SH-SY5Y (cell line): ENCODE measurements around the gene WWOX.

Source experiments
- GATA2 ChIP-seq: IDR thresholded peaks from 2 replicates; pipeline ENCODE4 v1.6.1; 2011; ENCODE audit warnings: mild to moderate bottlenecking, low read depth, low read length
- GATA3 ChIP-seq: IDR thresholded peaks from 2 replicates; pipeline ENCODE4 v1.6.1; 2011; ENCODE audit warnings: low read depth, mild to moderate bottlenecking, low read length, moderate library complexity

- no peak for TF ChIP-seq GATA3
- TF ChIP-seq GATA2 = no peak
These were observed 870.3 kb downstream of the WWOX start for GRCh38 chr16:78969721-78970120.
